Measurements from ENCODE around the gene HMGXB3.
A peak's percentile ranks its signal among the peaks of the same experiment; 100 is the strongest.

HMGXB3 gene

GRCh38 chr5:149982505-149982904 is 18.0 kb upstream of the HMGXB3 start:
- DNase-seq = no peak

GRCh38 chr5:149988126-149988525 is 12.4 kb upstream of the HMGXB3 start:
- no peak for DNase-seq

DNA sequence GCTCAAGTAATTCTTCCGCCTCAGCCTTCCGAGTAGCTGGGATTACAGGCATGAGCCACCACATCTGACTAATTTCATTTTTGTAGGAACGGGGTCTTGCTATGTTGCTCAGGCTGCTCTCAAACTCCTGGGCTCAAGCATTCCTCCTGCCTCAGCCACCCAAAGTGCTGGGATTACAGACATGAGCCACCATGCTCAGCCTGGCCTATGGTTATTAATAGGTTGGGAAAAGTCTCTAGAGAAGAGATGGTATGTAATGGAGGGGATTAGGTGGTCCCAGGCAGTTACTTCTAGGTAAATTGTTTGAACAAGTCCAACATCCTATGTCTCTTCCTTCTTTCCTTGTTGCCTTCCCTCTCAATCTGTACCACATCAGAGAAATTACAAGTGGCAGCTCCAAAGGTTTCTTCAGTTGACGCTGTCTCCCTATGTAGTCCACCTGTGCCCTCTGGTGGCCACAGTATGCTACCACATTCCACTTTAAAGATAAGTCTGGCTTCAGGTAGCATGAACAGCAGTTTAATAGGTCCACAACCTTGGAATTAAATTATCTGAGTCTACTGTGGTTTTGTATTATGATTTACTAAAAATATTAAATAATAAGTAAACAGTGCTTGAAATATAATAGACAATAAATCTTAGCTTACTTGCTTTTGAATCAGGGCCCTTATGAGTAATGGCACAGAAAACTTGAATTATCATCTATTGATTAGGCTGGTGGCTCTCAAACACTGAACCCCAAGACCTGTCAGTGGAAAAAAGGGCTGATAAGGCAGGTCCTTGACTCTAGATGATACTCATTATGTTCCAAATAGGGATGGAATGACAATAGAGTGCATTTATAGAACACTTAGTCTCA is 9.8 kb upstream of the HMGXB3 start:
- peak; percentile 28 for DNase-seq

DNA sequence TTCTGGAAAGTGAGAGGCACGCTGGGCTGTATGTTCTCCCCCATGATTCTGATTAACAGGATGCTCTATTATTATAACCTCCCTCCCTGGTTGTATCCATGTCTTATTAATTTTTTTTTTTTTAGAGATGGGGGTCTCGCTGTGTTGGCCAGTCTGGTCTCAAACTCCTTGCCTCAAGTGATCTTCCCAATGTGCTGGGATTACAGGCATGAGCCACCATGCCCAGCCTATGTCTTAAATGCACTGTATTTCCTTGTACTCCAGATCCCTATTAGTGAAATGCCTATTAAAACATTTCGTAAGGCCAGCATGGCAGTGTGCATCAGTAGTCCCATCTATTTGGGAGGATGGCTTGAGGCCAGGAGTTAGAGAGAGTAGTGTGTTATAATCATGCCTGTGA is 7.1 kb upstream of the HMGXB3 start:
- no peak for DNase-seq

GRCh38 chr5:149995385-149996204 is 4.9 kb upstream of the HMGXB3 start:
- DNase-seq = no peak

DNA sequence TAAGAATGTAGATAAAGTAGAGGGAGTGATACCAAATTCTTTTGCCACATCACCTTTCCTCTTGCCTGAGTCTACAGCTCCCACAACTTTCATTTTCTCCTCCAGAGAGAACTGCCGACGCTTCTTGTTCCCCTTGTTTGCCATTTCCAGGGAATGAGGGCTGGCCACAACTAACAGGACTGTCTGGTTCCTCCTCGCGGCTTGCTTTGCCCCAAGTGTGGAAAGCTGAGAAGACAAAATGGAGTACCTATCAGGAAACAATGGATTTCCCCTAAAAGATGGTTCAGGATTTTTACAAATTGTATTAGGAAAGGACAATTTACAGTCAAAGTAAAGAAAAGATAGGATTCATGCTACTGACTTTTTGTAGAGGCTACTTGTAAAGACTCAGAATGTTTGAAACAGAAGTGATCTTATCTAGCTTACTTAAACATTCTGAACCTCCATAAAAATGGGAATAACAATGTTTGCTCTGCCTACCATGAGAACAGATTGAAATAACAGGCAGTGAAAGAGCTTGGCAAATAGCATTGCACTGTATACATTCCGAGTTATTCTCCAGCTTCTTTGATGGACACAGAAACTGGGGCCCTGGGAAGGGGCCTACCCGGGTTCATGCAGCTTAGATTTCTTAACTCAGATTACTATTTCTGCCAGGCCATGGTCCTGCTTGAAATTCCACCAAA is 4.2 kb upstream of the HMGXB3 start:
- no peak for DNase-seq

- no peak for DNase-seq
These were observed 2.3 kb upstream of the HMGXB3 start for GRCh38 chr5:149998281-149998680.

DNA sequence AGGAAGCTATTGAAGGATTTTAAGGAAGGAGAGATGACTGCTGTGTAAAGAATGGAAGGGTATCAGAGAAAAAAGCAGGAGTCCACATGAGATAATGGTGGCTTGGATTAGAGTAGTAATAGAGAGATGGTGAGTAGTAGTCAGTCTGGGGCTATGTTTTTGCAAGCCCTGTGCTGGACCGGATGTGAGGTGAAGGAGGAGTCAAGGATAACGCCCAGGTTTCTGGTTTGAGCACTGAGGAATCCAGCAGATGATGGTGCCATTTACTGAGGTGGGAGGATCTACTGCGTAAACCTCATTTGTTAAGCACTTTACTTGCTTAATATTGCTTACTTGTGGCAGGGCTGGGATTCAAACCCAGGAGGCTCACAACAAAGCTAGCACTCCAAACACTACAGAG is 1.2 kb upstream of the HMGXB3 start:
- no peak for DNase-seq

DNA sequence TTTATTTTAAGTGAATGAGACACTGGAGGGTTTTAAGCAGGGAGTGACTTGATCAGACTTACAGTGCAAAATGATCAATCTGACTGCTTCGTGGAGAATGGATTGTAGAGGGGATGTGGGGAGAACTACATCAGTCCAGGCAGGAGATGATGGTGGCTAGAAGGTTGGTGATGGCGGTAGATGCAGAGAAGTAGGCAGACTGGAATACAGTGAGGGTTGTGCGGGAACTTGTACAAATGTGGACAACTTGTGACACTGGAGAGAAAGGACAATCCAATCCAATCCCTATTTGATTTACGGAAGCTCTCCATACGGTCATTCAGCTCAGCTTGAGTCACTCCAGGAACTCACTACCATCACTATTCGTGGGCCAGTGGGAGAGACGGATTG is 678 bp upstream of the HMGXB3 start:
- DNase-seq = no peak

DNA sequence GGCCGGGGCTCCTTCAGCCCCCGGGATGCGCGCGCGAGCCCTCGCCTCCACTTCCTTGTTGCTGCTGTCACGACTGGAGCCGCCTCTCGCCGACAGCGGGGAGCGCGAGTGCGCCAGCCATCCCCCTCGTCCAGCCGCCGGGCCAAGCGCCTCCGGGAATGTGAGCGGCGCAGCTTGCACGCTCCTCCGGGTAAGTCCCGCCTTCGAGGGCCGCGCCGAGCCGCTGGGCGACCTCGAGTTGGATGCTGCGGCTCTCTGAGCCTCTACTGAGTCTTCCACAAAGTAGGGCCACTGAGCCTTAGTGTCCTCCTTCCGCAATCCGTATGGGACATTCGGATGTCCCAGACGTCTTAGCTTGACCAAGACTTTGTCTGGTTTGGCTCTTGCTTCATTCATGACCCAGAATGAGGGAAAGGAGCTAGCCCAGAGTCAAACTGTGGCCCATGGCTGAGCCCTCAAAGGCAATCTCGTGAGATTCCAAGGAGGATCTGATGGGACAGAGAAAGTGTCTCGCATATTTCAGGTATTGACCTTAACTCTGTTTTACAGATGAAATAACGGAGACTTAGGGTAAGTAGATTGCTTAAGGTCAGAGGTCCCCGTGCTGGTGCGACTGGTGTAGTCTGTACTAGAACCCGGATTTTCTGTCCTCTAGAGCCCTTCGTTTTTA is 586 bp downstream of the HMGXB3 start:
- DNase-seq = no peak

DNA sequence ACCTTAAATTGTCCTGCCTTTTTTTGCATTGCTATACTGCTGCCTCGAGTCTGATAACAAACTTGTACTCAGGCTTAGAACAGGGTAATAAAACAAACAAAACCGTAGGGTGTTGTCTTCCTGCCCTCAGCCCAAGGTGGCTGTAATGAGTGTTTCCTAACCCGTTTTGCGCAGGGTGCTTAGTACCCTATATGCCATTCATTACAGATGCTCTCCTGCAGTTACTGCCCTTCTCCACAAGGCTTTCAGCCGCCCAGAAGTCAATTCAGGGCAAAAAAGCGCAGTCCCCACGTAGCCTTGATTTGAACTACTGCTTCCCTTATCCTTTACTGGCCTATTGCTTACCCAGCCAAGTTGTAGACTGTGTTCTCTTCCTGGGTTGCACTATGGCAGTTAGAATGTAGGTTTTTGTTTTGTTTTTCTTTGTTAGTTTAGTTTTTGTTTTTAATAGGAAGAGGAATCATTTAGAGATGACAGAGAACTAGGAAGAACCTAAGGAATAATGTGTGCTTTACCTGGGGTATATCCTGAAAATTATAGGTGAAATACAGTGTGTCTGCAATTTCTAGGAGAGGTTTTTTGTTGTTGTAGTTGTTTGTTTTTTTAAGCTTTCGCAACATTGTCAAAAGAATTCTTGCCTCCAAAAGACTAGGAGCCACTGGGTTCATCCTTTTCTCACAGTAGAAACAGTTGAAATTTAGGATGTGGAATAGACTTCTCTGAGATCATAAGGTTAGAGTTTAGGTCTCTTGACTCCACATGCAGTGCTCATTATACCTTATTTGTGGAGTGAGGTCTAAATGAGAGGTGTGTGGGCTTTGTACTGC is 1.3 kb downstream of the HMGXB3 start:
- no peak for DNase-seq

- DNase-seq = no peak
These were observed 5.8 kb downstream of the HMGXB3 start for GRCh38 chr5:150006318-150006717.

DNA sequence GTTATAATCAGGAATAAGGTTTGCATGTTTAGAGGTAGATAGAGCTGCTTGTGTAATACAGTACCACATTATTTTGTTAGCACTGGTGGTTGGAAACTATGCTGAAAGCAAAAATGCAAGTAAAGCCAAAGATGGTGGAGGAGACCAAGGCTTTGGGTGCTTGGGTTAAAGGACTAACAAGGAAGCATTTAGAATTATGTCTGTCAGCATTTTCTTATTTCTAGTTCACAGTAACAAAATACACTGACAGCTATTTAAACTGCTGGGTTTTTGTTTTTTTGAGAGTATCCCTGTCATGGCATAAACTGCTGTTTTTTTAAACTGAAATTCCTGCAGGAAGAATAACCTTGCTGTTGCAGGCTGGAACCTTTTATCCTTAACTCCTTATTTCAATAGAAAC is 6.5 kb downstream of the HMGXB3 start:
- no peak for DNase-seq

DNA sequence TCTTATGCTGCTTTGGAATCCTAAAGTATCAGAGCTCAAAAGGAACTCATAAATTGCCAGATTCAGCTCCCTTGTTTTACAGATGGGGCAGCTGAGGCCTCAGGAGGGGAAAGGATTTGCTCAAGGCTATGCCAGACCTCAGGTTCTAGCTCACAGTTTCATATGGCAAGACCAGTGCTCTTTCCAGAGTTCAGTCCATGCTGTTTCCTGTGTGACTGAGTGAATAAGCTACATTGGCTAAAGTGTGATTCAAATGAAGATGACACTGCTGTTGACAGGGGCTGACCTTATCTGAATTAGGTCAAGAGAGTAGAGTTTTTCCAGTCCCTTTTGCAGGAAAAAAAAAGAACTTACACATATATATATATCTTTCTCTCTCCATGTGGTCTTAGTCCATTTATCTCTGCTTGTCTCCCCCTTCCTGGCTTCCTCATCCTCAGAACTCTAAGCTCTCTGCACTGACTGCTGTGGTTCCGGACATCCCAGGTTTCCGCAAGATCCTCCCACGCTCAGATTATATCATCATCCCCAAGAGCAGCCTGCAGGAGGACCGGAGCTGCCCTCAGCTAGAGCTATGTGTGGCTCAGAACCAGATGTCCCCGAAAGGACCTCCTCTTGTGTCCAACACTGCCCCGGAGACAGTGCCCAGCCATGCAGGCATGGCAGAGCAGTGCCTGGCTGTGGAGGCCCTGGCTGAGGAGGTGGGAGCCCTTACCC is 9.3 kb downstream of the HMGXB3 start:
- no peak for DNase-seq

DNA sequence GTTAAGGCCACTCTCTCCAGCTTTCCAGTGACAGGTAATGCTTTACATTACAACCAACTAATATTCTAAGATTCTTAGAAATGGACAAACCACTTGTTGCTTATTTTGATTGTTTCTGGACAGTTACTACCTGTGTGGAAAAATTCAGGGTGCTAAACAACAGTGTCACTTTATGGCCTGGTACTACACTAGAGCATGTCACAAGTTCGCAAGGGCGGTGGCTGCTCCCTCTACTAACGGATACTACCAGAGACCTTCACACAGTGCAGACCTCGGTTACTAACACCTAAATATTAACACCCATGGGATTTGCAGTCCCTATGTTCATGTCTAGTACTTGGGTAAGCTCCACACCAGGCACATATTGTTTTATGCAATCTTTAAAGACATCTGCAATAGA is 13.4 kb downstream of the HMGXB3 start:
- DNase-seq = no peak

- DNase-seq = no peak
These were observed 13.9 kb downstream of the HMGXB3 start for GRCh38 chr5:150014456-150014855.

DNA sequence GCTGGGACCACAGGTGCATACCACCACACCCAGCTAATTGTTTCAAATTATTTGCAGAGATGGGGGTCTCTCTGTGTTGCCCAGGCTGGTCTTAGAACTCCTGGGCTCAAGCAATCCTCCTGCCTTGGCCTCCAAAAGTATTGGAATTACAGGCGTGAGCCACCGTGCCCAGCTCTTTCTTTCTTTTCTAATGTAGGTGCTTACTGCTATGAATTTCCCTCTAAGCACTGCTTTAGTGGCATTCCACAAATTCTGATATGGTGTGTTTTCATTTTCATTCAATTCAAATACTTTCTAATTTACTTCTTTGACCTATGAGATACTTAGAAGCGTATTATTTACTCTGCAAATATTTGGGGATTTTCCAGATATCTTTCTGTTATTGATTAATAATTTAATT is 14.9 kb downstream of the HMGXB3 start:
- DNase-seq = no peak

GRCh38 chr5:150016537-150016936 is 16.0 kb downstream of the HMGXB3 start:
- no peak for DNase-seq

DNA sequence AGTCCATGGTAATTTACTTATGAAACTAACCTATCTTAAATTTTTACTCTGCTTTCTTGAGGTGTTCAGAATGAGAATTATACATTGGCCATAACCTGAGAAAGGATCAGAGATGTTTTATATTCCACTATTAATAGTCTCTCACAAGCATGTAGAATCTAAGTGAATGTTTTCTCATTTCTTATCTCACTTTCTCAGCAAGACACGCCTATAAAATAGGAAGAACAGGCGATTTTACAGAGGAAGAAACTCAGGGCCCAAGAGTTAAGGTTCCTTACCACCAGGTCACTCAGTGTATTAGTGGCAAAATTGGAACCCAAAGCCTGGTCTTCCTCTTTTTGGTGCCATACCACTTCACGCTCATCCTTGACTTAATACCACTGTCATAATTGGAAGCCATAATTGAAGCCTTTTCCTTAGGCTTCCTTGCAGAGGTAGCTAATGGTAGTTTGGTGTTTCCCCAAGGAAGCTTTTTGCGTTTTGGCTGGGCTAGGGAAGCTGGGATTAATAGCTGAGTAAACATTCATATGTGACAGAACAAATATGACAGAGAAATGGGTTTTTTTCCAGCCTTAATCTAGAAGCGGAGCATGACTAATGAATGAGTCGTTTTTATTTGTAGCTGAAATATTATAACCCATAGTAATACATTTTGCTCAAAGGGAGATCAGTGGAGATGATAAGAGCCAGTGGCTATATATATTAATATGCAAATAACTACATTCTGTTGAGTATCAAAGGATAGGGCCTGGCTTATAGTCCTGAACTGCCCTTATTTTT is 16.9 kb downstream of the HMGXB3 start:
- DNase-seq = no peak

- DNase-seq = no peak
These were observed 19.7 kb downstream of the HMGXB3 start for GRCh38 chr5:150020249-150020648.

Data from NCI-H1105 (cell line).